SK-N-MC (cell line): Measurements from ENCODE around the gene ANXA2.

Source experiments
- EZH2 ChIP-seq: fragments of 200-600 bp; sonication (generic); IDR thresholded peaks from one replicate; pipeline ENCODE4 v1.6.1; 2017; ENCODE audit warnings: antibody characterized with exemption
- POLR2AphosphoS5 ChIP-seq: IDR thresholded peaks from 2 replicates; pipeline ENCODE4 v1.6.1; 2012; ENCODE audit warnings: mild to moderate bottlenecking, low read depth, low read length, borderline replicate concordance

DNA sequence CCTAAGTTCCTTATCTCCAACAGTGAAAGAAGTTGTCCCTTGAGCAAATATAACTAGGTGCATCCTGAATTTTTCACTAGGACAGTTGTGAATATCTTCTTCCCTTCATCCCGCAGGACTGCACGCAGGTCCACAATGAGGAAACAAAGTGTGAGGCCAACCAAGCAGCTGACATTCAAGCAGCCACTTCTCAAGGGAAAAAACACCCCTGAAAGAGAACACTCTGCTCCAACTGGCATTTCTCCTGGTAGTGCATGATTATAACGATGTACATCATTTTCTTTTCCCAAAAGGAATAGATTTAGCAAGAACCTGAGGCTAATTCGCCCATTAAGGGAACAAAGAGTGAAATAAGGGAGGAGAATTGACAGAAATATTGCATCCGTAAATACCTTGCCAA, 74.5 kb downstream of the ANXA2 start:
- TF ChIP-seq EZH2: no peak
- TF ChIP-seq POLR2AphosphoS5: no peak
